Loucy (cell line): ENCODE results near the gene SYCE1.

Source experiments
- EZH2phosphoT487 ChIP-seq: fragments of 200-600 bp; IDR thresholded peaks from 2 replicates; pipeline ENCODE4 v1.6.1; 2018; ENCODE audit warnings: antibody characterized with exemption, mild to moderate bottlenecking, moderate library complexity, borderline replicate concordance
- TF ChIP-seq, protein P1 (sequence below): fragments of 200-600 bp; sonication (generic); conservative IDR thresholded peaks from 2 replicates; pipeline ENCODE4 v1.5.1; 2014; ENCODE audit warnings: mild to moderate bottlenecking, antibody characterized with exemption, low read length

DNA sequence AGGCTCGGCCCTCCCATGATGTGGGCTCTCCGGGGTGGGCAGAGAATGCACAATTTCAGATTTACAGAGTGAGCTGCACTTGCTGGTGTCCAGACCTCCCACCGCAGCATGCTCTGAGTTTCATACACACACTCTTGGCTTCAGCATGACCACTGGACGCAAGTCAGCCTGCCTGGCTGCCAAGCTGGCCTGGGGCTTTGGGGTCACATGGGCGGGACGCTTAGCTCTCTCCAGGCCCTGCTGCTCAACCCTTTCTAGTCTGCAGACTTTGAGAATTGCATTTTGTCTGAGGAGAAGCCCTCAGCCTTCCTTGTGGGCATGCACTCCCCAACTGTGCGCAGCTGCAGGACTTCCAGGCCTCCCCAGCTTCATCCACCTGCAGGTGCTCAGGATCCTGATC, 32.5 kb downstream of the SYCE1 start:
- TF ChIP-seq, protein P1, sequence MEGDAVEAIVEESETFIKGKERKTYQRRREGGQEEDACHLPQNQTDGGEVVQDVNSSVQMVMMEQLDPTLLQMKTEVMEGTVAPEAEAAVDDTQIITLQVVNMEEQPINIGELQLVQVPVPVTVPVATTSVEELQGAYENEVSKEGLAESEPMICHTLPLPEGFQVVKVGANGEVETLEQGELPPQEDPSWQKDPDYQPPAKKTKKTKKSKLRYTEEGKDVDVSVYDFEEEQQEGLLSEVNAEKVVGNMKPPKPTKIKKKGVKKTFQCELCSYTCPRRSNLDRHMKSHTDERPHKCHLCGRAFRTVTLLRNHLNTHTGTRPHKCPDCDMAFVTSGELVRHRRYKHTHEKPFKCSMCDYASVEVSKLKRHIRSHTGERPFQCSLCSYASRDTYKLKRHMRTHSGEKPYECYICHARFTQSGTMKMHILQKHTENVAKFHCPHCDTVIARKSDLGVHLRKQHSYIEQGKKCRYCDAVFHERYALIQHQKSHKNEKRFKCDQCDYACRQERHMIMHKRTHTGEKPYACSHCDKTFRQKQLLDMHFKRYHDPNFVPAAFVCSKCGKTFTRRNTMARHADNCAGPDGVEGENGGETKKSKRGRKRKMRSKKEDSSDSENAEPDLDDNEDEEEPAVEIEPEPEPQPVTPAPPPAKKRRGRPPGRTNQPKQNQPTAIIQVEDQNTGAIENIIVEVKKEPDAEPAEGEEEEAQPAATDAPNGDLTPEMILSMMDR, result no peak
- TF ChIP-seq EZH2phosphoT487, result no peak
